ENCODE measurements around the gene ETS2. TPM values are rescaled to one million over a fixed set of nuclear protein-coding genes. Genes with fewer than 3 reads are reported as not detected.

ETS2 gene
- total and polyA plus RNA-seq, 2 experiments from 2014 or later, result 19.5 to 36.8 TPM

DNA sequence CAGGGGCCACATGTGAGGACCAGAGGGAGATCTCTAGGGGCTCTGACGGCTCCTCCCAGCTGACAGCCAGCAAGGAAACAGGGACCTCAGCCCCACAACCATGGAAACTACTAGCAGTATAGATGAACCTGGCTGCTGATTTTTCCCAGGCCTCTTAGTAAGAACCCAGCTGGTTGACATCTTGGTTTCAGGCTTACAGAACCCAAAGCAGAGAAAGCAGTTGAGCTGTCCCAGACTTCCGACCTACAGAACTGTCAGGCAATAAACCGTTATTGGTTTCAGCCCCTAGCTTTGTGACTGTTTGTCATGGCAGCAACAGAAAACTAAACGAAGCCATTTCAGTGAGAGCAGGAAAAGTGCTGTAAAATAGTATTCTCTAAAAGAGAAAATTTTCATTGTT is 36.4 kb downstream of the ETS2 start:
- H3K27ac Mint-ChIP-seq, result no peak overlapping the region
- no peak for ATAC-seq

More for the DNA sequence above, 36.4 kb downstream of the ETS2 start:
- Histone ChIP-seq H3K36me3 (ENCODE audit: insufficient read depth) (no peaks in the 10 kb centered on the region), H3K4me2 (no peak overlapping the region), H3K9me2 (ENCODE audit: insufficient read depth) (peaks cover 6% of the 10 kb centered on the region; the same call in 1 of the 2 replicates), H3K4me1 (ENCODE audit: insufficient read depth) (no peaks in the 10 kb centered on the region), H4K20me1 (replicated peaks; ENCODE audit: insufficient read depth) (no peaks in the 10 kb centered on the region), H3K27me3 (ENCODE audit: insufficient read depth) (no peaks in the 10 kb centered on the region), H3K79me2 (replicated peaks; ENCODE audit: insufficient read depth) (no peaks in the 10 kb centered on the region), H3K4me3 (no peak overlapping the region), H2AFZ (no peak overlapping the region), H3K27ac (ENCODE audit: low read depth) (no peak overlapping the region), H3F3A (replicated peaks; ENCODE audit: low read depth) (no peaks in the 10 kb centered on the region)
- Mint-ChIP-seq H3K9me3 (peaks cover 3% of the 10 kb centered on the region; the same call in 1 of the 3 replicates), H3K27me3 (ENCODE audit: insufficient read depth, low read depth, poor library complexity) (peaks cover 6% of the 10 kb centered on the region), H3K4me1 (no peaks in the 10 kb centered on the region; the same call in 1 of the 3 replicates), H3K4me3 (no peak overlapping the region), H3K36me3 (ENCODE audit: low read depth) (no peaks in the 10 kb centered on the region; the same call in 2 of the 3 replicates)
- TF ChIP-seq ZNF114 (CRISPR knock-in tag; IDR thresholded peaks at IDR 0.05), result no peak
- no peak for TF ChIP-seq NANOG (IDR thresholded peaks at IDR 0.05; ENCODE audit: borderline replicate concordance)
- no peak for TF ChIP-seq EZH2 (IDR thresholded peaks at IDR 0.05; ENCODE audit: low read depth, unreplicated experiment)
- TF ChIP-seq, protein P1, sequence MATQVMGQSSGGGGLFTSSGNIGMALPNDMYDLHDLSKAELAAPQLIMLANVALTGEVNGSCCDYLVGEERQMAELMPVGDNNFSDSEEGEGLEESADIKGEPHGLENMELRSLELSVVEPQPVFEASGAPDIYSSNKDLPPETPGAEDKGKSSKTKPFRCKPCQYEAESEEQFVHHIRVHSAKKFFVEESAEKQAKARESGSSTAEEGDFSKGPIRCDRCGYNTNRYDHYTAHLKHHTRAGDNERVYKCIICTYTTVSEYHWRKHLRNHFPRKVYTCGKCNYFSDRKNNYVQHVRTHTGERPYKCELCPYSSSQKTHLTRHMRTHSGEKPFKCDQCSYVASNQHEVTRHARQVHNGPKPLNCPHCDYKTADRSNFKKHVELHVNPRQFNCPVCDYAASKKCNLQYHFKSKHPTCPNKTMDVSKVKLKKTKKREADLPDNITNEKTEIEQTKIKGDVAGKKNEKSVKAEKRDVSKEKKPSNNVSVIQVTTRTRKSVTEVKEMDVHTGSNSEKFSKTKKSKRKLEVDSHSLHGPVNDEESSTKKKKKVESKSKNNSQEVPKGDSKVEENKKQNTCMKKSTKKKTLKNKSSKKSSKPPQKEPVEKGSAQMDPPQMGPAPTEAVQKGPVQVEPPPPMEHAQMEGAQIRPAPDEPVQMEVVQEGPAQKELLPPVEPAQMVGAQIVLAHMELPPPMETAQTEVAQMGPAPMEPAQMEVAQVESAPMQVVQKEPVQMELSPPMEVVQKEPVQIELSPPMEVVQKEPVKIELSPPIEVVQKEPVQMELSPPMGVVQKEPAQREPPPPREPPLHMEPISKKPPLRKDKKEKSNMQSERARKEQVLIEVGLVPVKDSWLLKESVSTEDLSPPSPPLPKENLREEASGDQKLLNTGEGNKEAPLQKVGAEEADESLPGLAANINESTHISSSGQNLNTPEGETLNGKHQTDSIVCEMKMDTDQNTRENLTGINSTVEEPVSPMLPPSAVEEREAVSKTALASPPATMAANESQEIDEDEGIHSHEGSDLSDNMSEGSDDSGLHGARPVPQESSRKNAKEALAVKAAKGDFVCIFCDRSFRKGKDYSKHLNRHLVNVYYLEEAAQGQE (IDR thresholded peaks at IDR 0.05; ENCODE audit: unreplicated experiment), result no peak
- TF ChIP-seq, protein P2, sequence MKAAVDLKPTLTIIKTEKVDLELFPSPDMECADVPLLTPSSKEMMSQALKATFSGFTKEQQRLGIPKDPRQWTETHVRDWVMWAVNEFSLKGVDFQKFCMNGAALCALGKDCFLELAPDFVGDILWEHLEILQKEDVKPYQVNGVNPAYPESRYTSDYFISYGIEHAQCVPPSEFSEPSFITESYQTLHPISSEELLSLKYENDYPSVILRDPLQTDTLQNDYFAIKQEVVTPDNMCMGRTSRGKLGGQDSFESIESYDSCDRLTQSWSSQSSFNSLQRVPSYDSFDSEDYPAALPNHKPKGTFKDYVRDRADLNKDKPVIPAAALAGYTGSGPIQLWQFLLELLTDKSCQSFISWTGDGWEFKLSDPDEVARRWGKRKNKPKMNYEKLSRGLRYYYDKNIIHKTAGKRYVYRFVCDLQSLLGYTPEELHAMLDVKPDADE (IDR thresholded peaks at IDR 0.05), result no peak
- TF ChIP-seq JUNB (IDR thresholded peaks at IDR 0.05; ENCODE audit: unreplicated experiment), result no peak
- TF ChIP-seq, protein P3, sequence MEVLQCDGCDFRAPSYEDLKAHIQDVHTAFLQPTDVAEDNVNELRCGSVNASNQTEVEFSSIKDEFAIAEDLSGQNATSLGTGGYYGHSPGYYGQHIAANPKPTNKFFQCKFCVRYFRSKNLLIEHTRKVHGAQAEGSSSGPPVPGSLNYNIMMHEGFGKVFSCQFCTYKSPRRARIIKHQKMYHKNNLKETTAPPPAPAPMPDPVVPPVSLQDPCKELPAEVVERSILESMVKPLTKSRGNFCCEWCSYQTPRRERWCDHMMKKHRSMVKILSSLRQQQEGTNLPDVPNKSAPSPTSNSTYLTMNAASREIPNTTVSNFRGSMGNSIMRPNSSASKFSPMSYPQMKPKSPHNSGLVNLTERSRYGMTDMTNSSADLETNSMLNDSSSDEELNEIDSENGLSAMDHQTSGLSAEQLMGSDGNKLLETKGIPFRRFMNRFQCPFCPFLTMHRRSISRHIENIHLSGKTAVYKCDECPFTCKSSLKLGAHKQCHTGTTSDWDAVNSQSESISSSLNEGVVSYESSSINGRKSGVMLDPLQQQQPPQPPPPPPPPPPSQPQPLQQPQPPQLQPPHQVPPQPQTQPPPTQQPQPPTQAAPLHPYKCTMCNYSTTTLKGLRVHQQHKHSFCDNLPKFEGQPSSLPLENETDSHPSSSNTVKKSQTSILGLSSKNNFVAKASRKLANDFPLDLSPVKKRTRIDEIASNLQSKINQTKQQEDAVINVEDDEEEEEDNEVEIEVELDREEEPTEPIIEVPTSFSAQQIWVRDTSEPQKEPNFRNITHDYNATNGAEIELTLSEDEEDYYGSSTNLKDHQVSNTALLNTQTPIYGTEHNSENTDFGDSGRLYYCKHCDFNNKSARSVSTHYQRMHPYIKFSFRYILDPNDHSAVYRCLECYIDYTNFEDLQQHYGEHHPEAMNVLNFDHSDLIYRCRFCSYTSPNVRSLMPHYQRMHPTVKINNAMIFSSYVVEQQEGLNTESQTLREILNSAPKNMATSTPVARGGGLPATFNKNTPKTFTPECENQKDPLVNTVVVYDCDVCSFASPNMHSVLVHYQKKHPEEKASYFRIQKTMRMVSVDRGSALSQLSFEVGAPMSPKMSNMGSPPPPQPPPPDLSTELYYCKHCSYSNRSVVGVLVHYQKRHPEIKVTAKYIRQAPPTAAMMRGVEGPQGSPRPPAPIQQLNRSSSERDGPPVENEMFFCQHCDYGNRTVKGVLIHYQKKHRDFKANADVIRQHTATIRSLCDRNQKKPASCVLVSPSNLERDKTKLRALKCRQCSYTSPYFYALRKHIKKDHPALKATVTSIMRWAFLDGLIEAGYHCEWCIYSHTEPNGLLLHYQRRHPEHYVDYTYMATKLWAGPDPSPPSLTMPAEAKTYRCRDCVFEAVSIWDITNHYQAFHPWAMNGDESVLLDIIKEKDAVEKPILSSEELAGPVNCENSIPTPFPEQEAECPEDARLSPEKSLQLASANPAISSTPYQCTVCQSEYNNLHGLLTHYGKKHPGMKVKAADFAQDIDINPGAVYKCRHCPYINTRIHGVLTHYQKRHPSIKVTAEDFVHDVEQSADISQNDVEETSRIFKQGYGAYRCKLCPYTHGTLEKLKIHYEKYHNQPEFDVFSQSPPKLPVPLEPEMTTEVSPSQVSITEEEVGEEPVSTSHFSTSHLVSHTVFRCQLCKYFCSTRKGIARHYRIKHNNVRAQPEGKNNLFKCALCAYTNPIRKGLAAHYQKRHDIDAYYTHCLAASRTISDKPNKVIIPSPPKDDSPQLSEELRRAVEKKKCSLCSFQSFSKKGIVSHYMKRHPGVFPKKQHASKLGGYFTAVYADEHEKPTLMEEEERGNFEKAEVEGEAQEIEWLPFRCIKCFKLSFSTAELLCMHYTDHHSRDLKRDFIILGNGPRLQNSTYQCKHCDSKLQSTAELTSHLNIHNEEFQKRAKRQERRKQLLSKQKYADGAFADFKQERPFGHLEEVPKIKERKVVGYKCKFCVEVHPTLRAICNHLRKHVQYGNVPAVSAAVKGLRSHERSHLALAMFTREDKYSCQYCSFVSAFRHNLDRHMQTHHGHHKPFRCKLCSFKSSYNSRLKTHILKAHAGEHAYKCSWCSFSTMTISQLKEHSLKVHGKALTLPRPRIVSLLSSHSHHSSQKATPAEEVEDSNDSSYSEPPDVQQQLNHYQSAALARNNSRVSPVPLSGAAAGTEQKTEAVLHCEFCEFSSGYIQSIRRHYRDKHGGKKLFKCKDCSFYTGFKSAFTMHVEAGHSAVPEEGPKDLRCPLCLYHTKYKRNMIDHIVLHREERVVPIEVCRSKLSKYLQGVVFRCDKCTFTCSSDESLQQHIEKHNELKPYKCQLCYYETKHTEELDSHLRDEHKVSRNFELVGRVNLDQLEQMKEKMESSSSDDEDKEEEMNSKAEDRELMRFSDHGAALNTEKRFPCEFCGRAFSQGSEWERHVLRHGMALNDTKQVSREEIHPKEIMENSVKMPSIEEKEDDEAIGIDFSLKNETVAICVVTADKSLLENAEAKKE (CRISPR knock-in tag; IDR thresholded peaks at IDR 0.05), result no peak
- TF ChIP-seq EZH2phosphoT487 (IDR thresholded peaks at IDR 0.05; ENCODE audit: unreplicated experiment), result no peak
- TF ChIP-seq, protein P4, sequence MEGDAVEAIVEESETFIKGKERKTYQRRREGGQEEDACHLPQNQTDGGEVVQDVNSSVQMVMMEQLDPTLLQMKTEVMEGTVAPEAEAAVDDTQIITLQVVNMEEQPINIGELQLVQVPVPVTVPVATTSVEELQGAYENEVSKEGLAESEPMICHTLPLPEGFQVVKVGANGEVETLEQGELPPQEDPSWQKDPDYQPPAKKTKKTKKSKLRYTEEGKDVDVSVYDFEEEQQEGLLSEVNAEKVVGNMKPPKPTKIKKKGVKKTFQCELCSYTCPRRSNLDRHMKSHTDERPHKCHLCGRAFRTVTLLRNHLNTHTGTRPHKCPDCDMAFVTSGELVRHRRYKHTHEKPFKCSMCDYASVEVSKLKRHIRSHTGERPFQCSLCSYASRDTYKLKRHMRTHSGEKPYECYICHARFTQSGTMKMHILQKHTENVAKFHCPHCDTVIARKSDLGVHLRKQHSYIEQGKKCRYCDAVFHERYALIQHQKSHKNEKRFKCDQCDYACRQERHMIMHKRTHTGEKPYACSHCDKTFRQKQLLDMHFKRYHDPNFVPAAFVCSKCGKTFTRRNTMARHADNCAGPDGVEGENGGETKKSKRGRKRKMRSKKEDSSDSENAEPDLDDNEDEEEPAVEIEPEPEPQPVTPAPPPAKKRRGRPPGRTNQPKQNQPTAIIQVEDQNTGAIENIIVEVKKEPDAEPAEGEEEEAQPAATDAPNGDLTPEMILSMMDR (conservative IDR thresholded peaks at IDR 0.05; ENCODE audit: low read depth in 2 of 2), result no peak
- no peak for TF ChIP-seq CREB1 (CRISPR knock-in tag; IDR thresholded peaks at IDR 0.05; ENCODE audit: low read depth)
- no peak for TF ChIP-seq ZNF331 (CRISPR knock-in tag; IDR thresholded peaks at IDR 0.05; ENCODE audit: low read depth)
- TF ChIP-seq STAT1 (IDR thresholded peaks at IDR 0.05; ENCODE audit: unreplicated experiment), result no peak
- TF ChIP-seq POLR2AphosphoS5 (IDR thresholded peaks at IDR 0.05; ENCODE audit: low read depth), result no peak
- no peak for DNase-seq (ENCODE audit: low spot score)

Measured in GM23338 (cell line).